HG02588 (cell line): ENCODE measurements around the gene GPRIN2.
"Not testable (repeated sequence)": the region's sequence is repeated elsewhere in the genome, so short reads cannot be mapped to it uniquely, and the experiment has no call there.

Experiments
- ATAC-seq: cut with Tn5 transposase; IDR thresholded peaks from one replicate; pipeline ENCODE4 v1.9.1; 2021; ENCODE audit warnings: mild to moderate bottlenecking, moderate library complexity; ENCODE audit not compliant: unreplicated experiment

Gene GPRIN2

DNA sequence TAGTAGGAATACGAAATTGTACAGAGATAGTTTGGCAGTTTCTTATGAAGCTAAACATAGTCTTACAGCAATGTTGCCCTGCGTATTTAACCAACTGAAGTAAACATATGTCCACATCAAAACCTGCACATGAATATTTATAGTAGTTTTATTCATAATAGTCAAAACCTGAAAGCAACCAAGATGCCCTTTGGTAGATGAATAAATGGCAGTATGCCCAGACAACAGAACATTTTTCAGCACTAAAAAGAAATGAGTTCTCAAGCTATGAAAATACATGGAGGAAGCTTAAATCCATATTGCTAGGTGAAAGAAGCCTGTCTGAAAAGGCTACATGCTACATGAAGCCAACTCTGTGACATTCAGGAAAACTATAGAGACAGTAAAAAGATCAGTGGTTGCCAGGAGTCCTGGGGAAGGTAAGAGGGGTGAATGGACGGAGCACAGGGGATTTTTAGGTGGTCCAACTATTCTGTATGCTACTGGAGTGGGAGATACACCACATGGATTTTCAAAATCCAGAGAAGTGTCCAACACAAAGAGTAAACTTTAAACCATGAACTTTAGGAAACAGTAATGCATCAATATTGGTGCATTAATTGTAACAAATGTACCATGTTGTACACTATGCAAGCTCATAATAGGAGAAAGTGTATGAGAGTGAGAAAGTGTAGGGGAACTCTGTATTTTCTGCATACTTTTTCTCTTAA, 17.6 kb downstream of the GPRIN2 start:
- no peak for ATAC-seq

DNA sequence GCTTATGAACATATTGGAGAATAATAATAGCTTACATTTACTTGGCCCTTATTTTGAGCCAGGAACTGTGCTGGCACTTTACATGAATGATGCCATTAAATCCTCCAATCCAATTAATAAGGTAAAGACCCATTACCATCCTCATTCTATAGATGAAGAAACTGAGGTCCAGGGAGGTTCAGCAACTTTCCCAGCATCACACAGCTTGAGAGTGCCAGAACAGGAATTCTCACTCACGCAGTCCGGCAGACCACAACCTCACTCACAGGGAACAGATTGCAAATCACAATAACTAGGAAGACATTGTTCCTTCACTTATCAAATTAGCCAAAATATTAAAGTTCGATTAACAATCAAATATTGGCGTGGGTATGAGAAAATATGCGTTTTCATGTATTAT, 18.3 kb downstream of the GPRIN2 start:
- no peak for ATAC-seq

DNA sequence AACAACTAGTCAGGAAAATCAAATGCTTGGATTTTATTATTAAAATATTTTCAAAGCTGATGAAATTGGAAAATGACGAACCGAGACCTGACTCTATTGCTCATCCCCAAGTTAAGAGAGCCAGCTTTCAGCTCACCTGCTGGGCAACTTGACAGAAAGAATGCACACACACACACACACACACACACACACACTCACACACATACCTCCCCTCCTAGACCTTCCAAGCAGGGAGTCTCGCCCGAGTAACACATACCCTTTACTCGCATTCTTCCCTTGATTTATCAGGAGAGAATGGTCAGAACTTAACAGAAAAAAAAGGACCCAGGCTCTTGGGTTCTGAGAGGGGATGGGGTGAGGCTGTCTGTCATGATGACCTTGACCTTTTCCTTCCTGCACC, 19.1 kb downstream of the GPRIN2 start:
- ATAC-seq, result no peak

DNA sequence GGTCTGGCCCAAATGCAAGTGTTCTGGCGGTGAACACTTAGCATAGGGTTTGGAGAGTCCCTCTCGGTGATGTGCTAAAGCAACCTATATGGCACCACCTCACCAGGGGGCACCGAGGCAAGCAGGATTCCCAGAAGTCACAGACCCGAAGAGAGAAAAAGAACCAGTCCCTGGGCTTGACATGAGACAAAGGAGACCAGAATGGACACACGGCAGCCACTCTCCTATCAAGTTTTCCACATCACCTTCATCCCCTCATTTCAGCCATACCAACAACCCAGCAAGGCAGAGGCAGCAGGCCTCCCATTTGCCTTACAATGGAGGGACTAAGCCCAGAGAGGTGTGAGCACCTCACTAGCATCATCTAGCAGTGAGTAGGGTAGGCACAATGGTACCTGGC, 19.7 kb downstream of the GPRIN2 start:
- ATAC-seq, result no peak

DNA sequence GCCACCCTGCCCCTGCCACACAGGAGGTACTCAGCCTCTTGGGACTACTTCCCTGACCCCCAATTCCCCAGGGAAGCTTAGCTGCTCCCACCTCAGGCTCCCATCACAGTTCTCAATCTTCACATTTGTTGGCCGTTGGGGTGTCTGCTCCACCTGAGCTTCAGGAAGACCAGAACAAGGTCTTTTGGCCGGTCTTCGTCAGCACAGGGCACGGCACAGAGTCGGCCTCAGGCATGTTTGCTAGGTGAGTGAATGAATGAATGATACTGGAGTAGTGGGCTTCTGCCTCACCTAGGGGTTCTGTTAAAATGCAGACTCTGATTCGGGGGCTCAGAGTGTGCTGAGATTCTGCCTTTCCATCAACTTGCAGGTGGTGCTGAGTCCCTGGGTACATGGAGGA, 20.3 kb downstream of the GPRIN2 start:
- no peak for ATAC-seq

DNA sequence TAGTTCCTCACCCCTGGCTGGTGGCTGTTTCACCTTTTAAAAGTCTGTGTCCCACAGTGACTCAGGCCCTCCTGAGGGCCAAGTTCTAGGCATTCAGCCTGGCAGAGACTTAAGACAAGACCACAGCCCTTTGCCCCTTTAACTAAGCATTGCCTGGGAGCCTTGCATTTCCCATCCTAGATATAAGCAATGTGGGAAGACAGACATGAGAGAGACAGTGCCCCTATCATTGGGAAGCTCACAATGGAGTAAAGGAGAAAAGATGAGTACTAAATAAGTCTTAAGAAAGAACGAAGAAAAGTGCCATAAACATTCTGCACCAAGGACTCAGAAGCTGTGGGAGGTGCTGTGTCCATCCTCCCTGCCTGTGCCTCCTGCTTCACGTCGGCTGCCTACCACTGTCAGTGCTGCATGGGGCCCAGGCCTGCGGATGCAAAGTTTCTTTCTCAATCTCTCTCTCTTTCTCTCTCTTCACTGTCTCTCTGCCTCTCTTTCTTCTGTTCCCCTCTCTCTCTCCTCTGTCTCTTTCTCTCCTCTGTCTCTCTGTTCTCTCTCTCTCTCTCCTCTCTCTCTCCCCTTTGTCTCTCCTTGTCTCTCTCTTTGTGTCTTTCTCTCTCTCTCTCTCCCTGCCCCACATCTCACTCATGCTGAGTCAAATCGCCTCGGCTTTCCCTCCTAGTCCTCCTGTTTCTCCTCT, 21.5 kb downstream of the GPRIN2 start:
- no peak for ATAC-seq

DNA sequence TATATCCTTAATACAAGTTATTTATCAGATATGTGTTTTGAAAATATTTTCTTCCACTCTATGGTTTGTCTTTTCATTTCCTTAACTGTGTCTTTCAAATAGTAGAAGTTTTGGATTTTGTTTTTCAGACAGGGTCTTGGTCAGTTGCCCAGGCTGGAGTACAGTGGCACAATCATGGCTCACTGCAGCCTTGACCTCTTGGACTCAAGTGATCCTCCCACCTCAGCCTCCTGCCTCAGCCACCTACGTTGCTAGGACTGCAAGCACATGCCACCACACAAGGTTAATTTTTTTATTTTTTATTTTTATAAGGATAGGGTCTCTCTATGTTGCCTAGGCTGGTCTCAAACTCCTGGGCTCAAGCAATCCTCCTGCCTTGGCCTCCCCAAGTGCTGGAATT, 24.2 kb downstream of the GPRIN2 start:
- ATAC-seq, result not testable (repeated sequence)

DNA sequence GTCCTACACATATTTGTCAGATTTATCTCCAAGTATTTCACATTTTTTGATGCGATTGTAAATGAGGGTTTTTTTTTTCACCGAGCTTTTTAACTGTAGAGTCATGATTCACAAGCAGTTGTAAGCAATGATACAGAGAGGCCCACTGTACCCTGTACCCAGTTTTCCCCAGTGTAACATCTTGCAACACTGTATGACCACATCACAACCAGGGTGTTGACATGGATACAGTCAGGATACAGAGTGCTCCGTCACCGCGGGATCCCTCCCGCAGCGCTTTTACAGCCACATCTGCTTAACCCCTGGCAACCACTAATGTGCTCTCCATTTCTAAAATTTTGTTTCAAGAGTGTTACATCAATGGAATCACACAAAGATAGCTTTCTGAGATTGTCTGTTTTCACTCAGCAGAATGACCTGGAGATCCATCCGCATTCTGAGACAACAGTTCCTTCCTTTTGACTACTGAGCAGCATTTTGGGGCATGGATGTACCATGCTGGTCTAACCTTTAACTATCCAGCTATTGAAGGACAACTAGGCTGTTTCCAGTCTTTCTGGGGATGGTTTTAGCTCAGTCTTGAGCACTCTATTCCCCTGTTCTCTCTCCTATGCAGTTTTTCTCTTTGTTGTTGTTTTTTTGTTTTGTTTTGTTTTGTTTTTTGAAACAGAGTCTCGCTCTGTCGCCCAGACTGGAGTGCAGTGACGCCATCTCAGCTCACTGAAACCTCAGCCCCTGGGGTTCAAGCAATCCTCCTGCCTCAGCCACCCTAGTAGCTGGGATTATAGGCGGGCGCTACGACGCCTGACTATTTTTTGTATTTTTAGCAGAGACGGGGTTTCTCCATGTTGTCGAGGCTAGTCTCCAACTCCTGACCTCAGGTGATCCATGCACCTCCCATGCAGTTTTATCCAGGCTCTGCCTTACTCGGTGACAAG, 25.9 kb downstream of the GPRIN2 start:
- ATAC-seq, result no peak

DNA sequence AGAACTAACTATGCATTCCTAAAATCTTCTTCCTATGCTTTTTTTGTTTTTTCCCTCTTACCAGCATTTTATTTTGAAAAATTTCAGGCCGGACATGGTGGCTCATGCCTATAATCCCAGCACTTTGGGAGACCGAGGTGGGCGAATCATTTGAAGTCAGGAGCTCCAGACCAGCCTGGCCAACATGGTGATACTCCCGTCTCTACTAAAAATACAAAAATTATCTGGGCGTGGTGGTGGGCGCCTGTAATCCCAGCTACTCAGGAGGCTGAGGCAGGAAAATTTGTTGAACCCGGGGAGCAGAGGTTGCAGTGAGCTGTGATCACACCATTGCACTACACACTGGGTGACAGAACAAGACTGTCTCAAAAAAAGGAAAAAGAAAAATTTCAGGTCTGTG, 26.7 kb downstream of the GPRIN2 start:
- not testable (repeated sequence) for ATAC-seq

DNA sequence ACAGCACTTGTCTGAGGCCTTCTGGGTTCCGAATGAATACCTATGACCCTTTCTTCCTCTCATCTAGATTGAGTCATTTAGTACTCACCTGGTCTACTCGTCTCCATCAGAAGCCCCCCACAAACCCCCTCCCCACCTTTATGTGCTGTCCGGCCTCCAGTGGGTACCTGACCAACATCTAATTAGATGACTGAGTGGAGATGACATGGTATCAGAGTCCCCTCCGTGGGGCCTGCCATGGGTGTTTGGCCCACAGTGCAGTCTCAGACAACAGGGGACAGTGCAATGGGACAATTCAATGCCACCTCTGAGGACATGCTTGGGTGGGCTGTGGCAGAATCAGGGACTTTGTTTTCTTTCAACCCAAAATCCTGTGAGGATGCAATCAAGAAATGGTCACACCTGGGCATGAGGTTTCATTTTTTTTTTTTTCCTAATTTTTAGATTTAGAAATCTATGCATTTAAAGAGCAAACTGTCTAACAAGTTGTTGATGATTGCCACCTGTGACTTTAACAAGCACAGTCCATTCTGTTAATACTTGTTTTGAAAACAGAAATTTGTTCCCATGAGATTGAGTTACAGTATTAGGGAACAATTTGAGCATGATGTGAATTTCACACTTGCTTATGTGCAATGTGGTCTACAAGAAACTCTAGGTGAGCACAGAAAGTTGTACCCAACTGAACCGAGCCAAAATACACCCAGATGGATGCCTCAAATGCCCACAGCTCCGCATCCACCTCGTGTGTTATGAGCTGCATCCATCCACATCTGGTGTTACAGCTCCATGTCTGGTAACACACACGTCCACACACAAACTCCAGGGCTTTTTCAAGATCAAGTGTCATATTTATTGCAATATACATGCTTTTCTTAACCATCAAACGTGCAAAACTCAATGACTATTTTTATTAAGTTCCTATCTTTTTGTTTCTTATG, 27.5 kb downstream of the GPRIN2 start:
- ATAC-seq, result no peak

DNA sequence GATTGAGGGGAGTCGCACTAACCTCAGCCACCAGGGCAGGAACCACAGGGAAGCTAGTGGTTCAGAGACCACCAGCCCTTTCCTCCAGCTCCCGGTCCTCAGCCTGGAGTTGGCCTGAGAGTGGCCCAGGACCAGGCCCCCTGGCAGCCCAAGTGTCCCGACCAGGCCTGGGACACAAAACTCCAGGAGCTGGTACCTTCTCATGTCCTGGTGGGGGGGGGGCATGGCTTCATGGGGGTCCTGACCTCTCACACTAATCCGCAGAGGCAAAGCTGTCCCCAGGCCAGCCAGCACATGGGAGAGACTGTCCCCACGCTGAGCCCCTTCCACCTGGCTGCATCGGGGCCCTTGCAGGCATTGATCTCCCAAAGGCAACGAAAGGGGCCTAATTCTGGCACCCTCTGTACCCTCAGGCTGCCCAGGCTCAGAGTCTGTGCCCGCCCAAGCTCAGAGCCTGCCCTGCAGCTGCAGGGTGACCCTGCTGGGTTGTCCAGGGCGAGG, 28.2 kb downstream of the GPRIN2 start:
- ATAC-seq, result no peak

DNA sequence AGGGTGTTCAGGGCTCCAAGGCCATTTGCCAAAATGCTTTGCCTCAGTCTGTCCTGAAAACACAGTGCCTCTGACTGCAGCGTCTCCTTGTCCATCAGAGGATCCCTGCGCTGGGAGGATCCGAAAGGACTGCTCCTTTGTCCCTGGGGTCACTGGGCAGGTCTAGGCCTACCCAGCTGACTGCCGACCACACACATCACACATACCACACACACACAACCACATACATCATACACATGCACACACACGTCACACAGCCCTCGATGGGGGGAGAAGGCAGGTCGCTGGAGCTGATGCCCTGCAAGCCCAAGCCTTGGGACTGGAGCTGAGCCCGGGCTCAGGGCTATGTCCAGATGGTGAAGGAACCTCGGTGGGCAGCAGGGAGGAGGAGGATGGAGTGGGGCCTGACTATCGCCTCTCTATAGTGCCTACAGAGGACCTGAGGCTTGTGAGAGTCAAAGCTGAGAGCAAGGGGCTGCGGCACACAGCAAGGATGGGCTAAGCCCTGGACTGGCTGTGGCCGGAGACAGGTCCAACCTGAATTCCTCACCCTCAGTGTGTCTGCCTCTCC, 29.1 kb downstream of the GPRIN2 start:
- ATAC-seq, result no peak

DNA sequence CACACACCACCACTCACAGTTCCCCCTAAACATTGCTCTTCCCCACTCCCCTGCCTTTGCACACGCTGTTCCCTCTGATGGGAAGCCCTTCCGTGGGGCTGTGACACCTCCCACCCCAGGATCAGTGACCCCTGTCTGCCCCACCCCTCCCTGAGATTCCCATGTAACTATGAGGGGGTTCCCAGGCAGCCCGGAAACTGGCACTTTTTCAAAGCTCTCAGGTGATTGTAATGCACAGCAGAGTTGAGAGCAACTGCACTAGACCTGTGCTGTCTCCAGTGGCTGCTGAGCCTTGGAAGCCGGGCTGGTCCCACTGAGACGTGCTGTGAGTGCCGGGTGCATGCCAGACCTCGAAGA, 29.8 kb downstream of the GPRIN2 start:
- no peak for ATAC-seq

DNA sequence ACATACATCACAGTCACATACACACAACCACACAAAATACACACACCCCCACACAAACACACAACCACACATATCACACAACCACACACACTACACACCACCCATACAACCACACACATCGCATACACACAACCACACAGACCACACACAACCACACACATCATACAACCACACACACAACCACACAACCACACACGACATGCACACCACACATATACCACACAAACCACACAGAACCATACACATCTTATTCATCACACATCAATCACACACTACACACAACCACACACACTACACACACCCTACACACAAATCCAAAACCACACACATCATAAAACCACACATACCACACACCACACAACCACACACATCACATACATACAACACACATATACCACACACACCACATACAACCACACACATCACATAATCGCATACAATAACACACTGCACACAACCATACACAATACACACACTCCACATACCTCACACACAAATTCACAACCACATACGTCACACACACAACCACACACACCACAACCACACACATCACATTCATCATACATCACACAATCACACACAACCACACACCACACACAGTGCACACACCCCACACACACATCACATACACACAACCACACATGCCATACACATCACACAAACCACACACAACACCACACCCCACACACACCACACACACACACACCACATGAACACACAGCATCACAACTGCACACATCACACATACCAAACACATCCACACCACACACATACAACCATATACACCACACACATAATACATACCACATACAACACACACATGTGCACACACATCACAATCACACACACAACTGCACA, 30.4 kb downstream of the GPRIN2 start:
- no peak for ATAC-seq

DNA sequence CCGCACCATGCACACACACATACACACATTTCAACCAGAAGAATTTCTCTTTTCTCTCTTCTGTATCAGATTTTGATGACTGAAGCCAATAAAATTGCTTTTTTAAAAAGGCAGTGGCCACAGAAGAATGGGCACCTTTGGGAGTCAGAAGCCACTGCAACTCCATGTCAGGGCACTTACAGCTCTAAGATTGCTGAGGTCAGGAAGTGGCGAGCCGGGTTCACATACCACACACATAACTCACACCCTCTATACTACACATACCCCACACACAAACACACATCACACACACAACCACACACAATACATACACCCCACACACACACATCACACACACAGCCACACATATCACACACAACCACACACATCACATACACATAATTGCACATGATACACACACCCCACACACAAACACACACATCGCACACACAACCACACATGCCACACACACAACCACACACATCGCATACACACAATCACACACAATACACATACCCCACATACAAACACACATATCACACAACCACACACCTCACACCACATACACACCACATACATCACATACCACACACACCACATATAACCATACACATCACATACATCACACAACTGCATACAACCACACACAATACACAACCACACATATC, 31.2 kb downstream of the GPRIN2 start:
- ATAC-seq, result no peak

DNA sequence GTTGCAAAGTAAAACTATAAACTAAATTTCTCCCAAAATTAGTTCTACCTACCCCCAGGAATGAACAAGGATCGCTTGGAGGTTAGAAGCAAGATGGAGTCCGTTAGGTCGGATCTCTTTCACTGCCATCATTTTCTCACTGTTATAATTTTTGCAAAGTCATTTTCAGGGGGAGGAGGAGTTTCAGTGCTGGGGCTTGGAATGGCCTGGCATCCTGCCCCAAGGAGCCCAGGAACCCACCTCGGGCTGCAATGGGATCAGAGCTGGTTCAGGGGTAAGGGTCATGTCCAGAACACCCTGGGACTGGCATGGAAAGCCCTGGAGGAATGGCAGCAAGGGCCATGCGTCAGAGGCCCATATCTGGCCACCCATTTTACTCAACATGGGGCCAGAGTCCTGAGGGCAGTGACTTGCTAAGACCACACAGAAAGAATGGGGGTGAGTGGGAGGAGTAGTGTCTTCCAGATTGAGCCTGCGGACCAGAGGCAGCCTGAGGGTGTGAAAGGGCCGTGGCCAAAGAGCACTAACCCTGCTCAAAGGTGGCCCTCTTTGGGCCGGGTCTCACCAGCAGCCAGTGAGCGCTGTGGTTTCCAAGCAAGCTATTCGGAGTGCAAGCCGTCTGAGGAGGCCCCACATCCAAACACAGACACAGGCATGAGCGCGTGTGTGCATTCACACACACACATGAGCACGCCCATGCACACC, 31.8 kb downstream of the GPRIN2 start:
- ATAC-seq, result no peak

DNA sequence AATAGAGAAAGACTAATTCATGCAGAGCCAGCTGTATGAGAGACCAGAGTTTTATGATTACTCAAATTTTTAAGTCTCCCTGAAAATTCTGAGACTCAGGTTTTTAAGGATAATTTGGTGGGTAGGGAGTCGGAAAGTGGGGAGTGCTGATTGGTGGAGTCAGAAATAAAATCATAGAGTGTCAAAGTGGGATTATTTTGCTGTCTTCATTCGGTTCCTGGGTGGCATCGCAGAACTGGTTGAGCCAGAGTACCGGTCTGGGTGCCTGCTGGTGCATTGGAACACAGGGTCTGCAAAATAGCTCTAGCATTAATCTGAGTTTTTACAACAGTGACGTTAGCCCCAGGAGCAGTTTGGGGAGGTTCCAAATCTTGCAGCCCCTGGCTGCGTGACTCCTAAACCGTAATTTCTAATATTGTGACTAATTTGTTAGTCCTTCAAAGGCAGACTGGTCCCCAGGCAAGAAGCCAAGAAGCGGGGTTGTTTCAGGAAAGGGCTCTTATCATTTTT, 32.4 kb downstream of the GPRIN2 start:
- no peak for ATAC-seq
